ENCODE data around the gene CCT2. TPM values are rescaled to one million over a fixed set of nuclear protein-coding genes. Genes with fewer than 3 reads are reported as not detected.

CCT2 gene
- total and polyA plus RNA-seq, 2 donors (not counting 1 experiment from before 2014, with no cell fraction given) = 58.2 to 125 TPM

- no peak for DNase-seq
- Histone ChIP-seq H3K36me3 (replicated peaks in 1 of 2; ENCODE audit: control extremely low read depth in 1 of 2, control insufficient read depth in 1 of 2, extremely low read depth in 1 of 2, insufficient read depth in 2 of 2, low read length in 1 of 2) (no peaks in the 10 kb centered on the region), H3K9me3 (ENCODE audit: control extremely low read depth in 1 of 3, control insufficient read depth in 2 of 3, insufficient read depth in 1 of 3, low read length in 2 of 3) (no peaks in the 10 kb centered on the region), H2AFZ (ENCODE audit: insufficient read depth, low read depth, low read length, poor library complexity, severe bottlenecking) (no peak overlapping the region), H4K20me1 (ENCODE audit: control insufficient read depth, insufficient read depth, low read length, poor library complexity, severe bottlenecking) (no peaks in the 10 kb centered on the region), H3K4me2 (replicated peaks; ENCODE audit: low read depth, low read length, poor library complexity, severe bottlenecking) (no peak overlapping the region), H3K79me2 (ENCODE audit: control insufficient read depth, insufficient read depth, low read length) (no peaks in the 10 kb centered on the region), H3K27me3 (replicated peaks in 1 of 4; ENCODE audit: control extremely low read depth in 1 of 4, control insufficient read depth in 3 of 4, insufficient read depth in 4 of 4, low read length in 3 of 4) (no peaks in the 10 kb centered on the region), H3K27ac (ENCODE audit: low read length in 2 of 2) (no peak overlapping the region), H3K9ac (ENCODE audit: low read length) (no peak overlapping the region), H3K4me1 (ENCODE audit: control insufficient read depth in 2 of 2, insufficient read depth in 2 of 2, low read length in 2 of 2) (no peaks in the 10 kb centered on the region), H3K4me3 (ENCODE audit: control extremely low read depth in 1 of 5, extremely low read depth in 1 of 5, insufficient read depth in 1 of 5, low read depth in 2 of 5, low read length in 4 of 5) (no peak overlapping the region)
- 94% methylated on average over 2 of the region's 4 CpGs for WGBS (ENCODE audit: insufficient coverage)
- Mint-ChIP-seq H3K9me3 (ENCODE audit: insufficient read depth) (no peaks in the 10 kb centered on the region), H3K4me1 (no peaks in the 10 kb centered on the region), H3K27ac (no peak overlapping the region), H3K27me3 (peaks cover 26% of the 10 kb centered on the region), H3K4me3 (no peak overlapping the region)
- ChIA-PET POLR2A (no interaction called here), CTCF (no interaction called here)
- no peak for ATAC-seq (ENCODE audit: low read depth)
- TF ChIP-seq EZH2 (IDR thresholded peaks at IDR 0.05; ENCODE audit: borderline replicate concordance, insufficient read depth, low read depth, low read length, poor library complexity, severe bottlenecking) (no peak), CTCF (IDR thresholded peaks at IDR 0.05) (no peak)
- intact Hi-C loops (cut with micrococcal nuclease) = no loop called here
Measured at GRCh38 chr12:69620077-69620476, 34.8 kb downstream of the CCT2 start.

- peaks cover 26% of the 10 kb centered on the region for H3K27me3 Mint-ChIP-seq
- Histone ChIP-seq H3K9me3 (ENCODE audit: control extremely low read depth in 1 of 3, control insufficient read depth in 2 of 3, insufficient read depth in 1 of 3, low read length in 2 of 3) (no peaks in the 10 kb centered on the region), H3K4me1 (ENCODE audit: control insufficient read depth in 2 of 2, insufficient read depth in 2 of 2, low read length in 2 of 2) (no peaks in the 10 kb centered on the region), H3K27me3 (replicated peaks in 1 of 4; ENCODE audit: control extremely low read depth in 1 of 4, control insufficient read depth in 3 of 4, insufficient read depth in 4 of 4, low read length in 3 of 4) (no peaks in the 10 kb centered on the region), H3K4me2 (replicated peaks; ENCODE audit: low read depth, low read length, poor library complexity, severe bottlenecking) (no peak overlapping the region), H3K27ac (ENCODE audit: low read length in 2 of 2) (no peak overlapping the region), H3K36me3 (replicated peaks in 1 of 2; ENCODE audit: control extremely low read depth in 1 of 2, control insufficient read depth in 1 of 2, extremely low read depth in 1 of 2, insufficient read depth in 2 of 2, low read length in 1 of 2) (no peaks in the 10 kb centered on the region), H3K79me2 (ENCODE audit: control insufficient read depth, insufficient read depth, low read length) (no peaks in the 10 kb centered on the region), H2AFZ (ENCODE audit: insufficient read depth, low read depth, low read length, poor library complexity, severe bottlenecking) (no peak overlapping the region), H4K20me1 (ENCODE audit: control insufficient read depth, insufficient read depth, low read length, poor library complexity, severe bottlenecking) (no peaks in the 10 kb centered on the region), H3K4me3 (ENCODE audit: control extremely low read depth in 1 of 5, extremely low read depth in 1 of 5, insufficient read depth in 1 of 5, low read depth in 2 of 5, low read length in 4 of 5) (no peak overlapping the region), H3K9ac (ENCODE audit: low read length) (no peak overlapping the region)
- CTCF ChIA-PET = no interaction called here
- H3K4me3 Mint-ChIP-seq = no peak overlapping the region
- intact Hi-C loops (cut with micrococcal nuclease) = no loop called here
- H3K4me1 Mint-ChIP-seq = no peaks in the 10 kb centered on the region
- ATAC-seq (ENCODE audit: low read depth) (no peak), DNase-seq (no peak)
- POLR2A ChIA-PET = no interaction called here
- TF ChIP-seq CTCF (IDR thresholded peaks at IDR 0.05) (no peak), EZH2 (IDR thresholded peaks at IDR 0.05; ENCODE audit: borderline replicate concordance, insufficient read depth, low read depth, low read length, poor library complexity, severe bottlenecking) (no peak)
- no peaks in the 10 kb centered on the region for H3K9me3 Mint-ChIP-seq (ENCODE audit: insufficient read depth)
- no peak overlapping the region for H3K27ac Mint-ChIP-seq
- 100% methylated on average over 2 of the region's 2 CpGs for WGBS (ENCODE audit: insufficient coverage)
Measured at GRCh38 chr12:69620921-69621320, 35.7 kb downstream of the CCT2 start.

All from B cell (primary cell).